ENCODE results near the gene MLLT1. TPM values are rescaled to one million over a fixed set of nuclear protein-coding genes. Genes with fewer than 3 reads are reported as not detected.

The MLLT1 gene
- total RNA-seq, 1 donor from 2014 or later = 36.0 TPM

DNA sequence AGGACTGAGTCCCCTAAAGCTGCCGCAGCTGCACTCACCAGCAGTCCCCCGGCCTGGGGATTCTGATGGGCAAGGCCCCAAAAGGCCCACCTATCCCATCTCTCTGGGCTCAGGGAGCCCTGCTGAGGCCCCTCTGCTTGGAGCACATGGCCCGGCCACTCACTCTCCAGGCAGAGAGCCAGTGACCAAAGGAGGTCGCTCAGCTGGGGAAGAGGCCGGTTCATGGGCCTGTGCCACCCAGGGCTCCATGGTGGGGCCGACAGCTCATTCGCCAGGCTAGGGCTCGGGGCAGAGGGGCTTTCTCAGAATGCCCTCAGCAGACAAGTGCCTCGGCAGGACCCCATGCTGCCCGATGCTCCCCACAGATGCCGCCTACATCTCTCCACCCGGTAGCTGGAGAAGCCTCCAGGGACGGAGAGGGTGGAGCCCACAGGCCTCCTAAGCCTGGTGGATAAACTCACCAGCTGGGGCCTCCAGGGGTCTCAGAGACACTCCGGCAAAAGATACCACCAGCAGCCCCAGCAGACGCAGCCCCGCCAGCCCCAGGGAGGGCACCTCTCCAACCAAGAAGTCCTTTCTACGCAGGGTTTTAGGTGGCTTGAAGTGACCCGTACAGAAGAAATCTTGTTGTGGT lies 54.4 kb downstream of the MLLT1 start:
- Histone ChIP-seq H3K27ac (replicated peaks) (no peak overlapping the region), H3K4me1 (peaks cover 60% of the 10 kb centered on the region)
- no peak for DNase-seq

DNA sequence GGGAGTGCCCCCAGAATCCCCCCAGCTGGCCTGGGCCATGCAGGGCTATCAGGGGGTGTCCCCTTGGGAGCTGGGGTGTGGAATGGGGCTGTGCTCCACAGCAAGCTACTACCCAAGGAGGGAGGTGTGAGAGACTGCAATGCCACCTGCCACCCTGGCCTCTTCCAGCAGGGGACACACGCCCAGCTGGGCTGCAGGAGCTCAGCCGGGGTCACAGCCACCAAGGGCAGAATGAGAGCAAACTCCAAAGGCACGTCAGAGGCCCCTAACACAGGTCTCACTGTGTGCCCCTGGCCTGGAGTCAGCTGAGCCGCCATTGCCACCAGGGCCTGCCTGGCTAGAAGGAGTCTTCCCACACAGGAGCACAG lies 55.5 kb downstream of the MLLT1 start:
- intact Hi-C loops (cut with micrococcal nuclease) = no loop called here
- Histone ChIP-seq H3K4me3 (no peak overlapping the region), H3K27me3 (ENCODE audit: low read depth) (no peaks in the 10 kb centered on the region), H3K27ac (replicated peaks) (peak overlapping the region; percentile 48), H3K36me3 (peaks cover 46% of the 10 kb centered on the region), H3K9me3 (replicated peaks) (no peaks in the 10 kb centered on the region), H3K4me1 (peaks cover 68% of the 10 kb centered on the region)
- DNase-seq = no peak
- TF ChIP-seq, protein P1, sequence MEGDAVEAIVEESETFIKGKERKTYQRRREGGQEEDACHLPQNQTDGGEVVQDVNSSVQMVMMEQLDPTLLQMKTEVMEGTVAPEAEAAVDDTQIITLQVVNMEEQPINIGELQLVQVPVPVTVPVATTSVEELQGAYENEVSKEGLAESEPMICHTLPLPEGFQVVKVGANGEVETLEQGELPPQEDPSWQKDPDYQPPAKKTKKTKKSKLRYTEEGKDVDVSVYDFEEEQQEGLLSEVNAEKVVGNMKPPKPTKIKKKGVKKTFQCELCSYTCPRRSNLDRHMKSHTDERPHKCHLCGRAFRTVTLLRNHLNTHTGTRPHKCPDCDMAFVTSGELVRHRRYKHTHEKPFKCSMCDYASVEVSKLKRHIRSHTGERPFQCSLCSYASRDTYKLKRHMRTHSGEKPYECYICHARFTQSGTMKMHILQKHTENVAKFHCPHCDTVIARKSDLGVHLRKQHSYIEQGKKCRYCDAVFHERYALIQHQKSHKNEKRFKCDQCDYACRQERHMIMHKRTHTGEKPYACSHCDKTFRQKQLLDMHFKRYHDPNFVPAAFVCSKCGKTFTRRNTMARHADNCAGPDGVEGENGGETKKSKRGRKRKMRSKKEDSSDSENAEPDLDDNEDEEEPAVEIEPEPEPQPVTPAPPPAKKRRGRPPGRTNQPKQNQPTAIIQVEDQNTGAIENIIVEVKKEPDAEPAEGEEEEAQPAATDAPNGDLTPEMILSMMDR (IDR thresholded peaks at IDR 0.05; ENCODE audit: borderline replicate concordance) = no peak

More for the DNA sequence above, 54.4 kb downstream of the MLLT1 start:
- TF ChIP-seq, protein P1 (IDR thresholded peaks at IDR 0.05; ENCODE audit: borderline replicate concordance) = no peak
- Histone ChIP-seq H3K9me3 (replicated peaks) (no peaks in the 10 kb centered on the region), H3K4me3 (no peak overlapping the region), H3K27me3 (ENCODE audit: low read depth) (no peaks in the 10 kb centered on the region), H3K36me3 (peaks cover 54% of the 10 kb centered on the region)
- intact Hi-C loops (cut with micrococcal nuclease) = no loop called here

DNA sequence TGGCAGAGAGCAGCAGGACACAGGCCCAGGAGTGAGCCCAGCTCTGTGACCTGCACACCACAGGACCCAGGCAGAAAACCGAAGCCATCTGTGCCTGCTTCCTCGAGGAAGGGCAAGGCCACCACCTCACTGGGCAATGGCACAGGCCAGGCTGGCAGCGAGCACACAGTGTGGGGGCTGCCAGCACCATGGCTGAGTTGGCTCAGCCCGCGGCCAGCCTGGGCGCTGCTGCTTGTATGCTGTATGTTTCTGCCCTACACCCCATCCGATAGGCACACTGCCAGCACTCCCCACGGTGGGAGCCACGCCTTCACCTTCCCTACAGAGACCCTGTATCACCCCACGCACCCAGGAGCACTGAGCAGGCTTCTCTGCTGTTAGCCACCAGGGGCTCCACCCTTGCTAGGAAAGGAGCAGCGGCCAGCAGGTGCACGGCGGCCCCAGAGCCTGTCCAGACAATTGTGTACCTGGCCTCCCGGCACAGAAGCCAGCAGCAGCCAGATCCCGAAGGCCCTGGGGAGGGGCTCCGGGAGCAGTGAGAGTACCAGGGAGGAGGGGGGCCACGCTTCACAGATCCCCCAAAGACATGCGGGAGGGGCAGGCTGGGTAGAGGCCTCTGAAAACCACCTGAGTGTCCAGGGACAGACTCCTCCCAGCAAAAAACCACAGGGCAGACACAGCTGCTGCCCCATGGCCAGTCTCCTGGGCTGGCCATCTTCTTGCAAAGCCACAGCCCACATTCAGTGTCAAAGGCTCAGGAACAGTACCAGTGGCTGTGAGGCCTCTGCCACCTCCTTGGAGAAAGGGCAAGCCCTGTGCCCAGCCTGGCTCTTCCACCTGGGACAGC lies 56.1 kb downstream of the MLLT1 start:
- peak overlapping the region; percentile 48 for H3K27ac ChIP-seq (replicated peaks)

DNA sequence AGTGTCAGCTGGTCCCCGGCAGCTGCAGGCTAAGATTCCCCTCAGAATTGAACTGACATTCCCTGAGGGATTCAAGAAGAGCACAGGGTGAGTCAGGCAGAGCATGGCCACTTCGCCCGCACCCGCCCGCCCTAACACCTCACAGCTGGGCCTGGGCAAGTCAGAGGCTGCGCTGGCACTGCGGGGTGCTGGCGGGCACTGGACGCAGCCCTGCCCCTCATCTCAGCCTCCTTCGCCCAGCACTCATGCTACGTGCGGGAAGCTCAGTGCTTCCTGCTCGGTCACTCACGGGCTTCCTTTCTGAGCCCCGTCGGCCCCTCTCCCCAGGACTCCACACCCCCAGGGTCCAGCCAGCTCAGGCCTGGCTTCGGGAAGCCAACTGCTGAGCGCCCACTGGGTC lies 56.9 kb downstream of the MLLT1 start:
- H3K27ac ChIP-seq (replicated peaks) = no peak overlapping the region
- H3K4me3 ChIP-seq = no peak overlapping the region
- H3K36me3 ChIP-seq = peaks cover 46% of the 10 kb centered on the region
- intact Hi-C loops (cut with micrococcal nuclease) = no loop called here
- H3K9me3 ChIP-seq (replicated peaks) = no peaks in the 10 kb centered on the region
- peaks cover 75% of the 10 kb centered on the region for H3K4me1 ChIP-seq
- no peaks in the 10 kb centered on the region for H3K27me3 ChIP-seq (ENCODE audit: low read depth)
- DNase-seq = no peak
- TF ChIP-seq, protein P1 (IDR thresholded peaks at IDR 0.05; ENCODE audit: borderline replicate concordance) = no peak

More for the DNA sequence above, 56.1 kb downstream of the MLLT1 start:
- DNase-seq = no peak
- intact Hi-C loops (cut with micrococcal nuclease) = no loop called here
- no peaks in the 10 kb centered on the region for H3K27me3 ChIP-seq (ENCODE audit: low read depth)
- H3K4me1 ChIP-seq = peaks cover 70% of the 10 kb centered on the region
- no peak overlapping the region for H3K4me3 ChIP-seq
- peaks cover 46% of the 10 kb centered on the region for H3K36me3 ChIP-seq
- TF ChIP-seq, protein P1 (IDR thresholded peaks at IDR 0.05; ENCODE audit: borderline replicate concordance) = peak; percentile 31
- no peaks in the 10 kb centered on the region for H3K9me3 ChIP-seq (replicated peaks)

- TF ChIP-seq, protein P1 (IDR thresholded peaks at IDR 0.05; ENCODE audit: borderline replicate concordance) = no peak
- Histone ChIP-seq H3K4me3 (no peak overlapping the region), H3K9me3 (replicated peaks) (no peaks in the 10 kb centered on the region), H3K36me3 (peaks cover 45% of the 10 kb centered on the region), H3K27me3 (ENCODE audit: low read depth) (no peaks in the 10 kb centered on the region), H3K4me1 (peaks cover 82% of the 10 kb centered on the region), H3K27ac (replicated peaks) (no peak overlapping the region)
- intact Hi-C loops (cut with micrococcal nuclease) = no loop called here
- no peak for DNase-seq
These were observed 57.7 kb downstream of the MLLT1 start for GRCh38 chr19:6221878-6222746.
